Tibial artery (tissue), 4 donors: ENCODE results near the gene MAN1C1.
"Not testable (repeated sequence)": the region's sequence is repeated elsewhere in the genome, so short reads cannot be mapped to it uniquely, and the experiment has no call there.

ENCODE experiments used
- DNase-seq, 2 donors: peaks; one replicate each; pipeline ENCODE4 v3.0.0-alpha.2; 2019
- H3K27ac ChIP-seq, 2 donors: fragments of 200-600 bp; sonication (generic) in 1 of 2; 1 replicate in 1 of 2; 2 replicates in 1 of 2; pipeline ENCODE4 v1.5.1; 2018 to 2019; ENCODE audit warnings: mild to moderate bottlenecking in 1 of 2
- H3K27me3 ChIP-seq, 2 donors: fragments of 200-600 bp; sonication (generic) in 1 of 2; one replicate each; pipeline versions ENCODE4 v1.5.1 to v1.6.0; 2016 to 2019
- H3K36me3 ChIP-seq, 3 donors: fragments of 200-600 bp; sonication (generic) in 2 of 3; one replicate each; pipeline ENCODE4 v1.5.1; 2016 to 2019; ENCODE audit warnings: mild to moderate bottlenecking in 2 of 3
- H3K4me1 ChIP-seq, 4 donors: fragments of 200-600 bp; sonication (generic) in 2 of 4; 1 replicate in 3 of 4; 2 replicates in 1 of 4; pipeline ENCODE4 v1.5.1; 2016 to 2019
- H3K4me3 ChIP-seq, 2 donors: fragments of 200-600 bp; sonication (generic) in 1 of 2; 1 replicate in 1 of 2; 2 replicates in 1 of 2; pipeline ENCODE4 v1.5.1; 2018 to 2019; ENCODE audit warnings: mild to moderate bottlenecking in 2 of 2
- H3K9me3 ChIP-seq, 3 donors: fragments of 200-600 bp; sonication (generic) in 1 of 3; one replicate each; pipeline ENCODE4 v1.5.1; 2016 to 2019
- CTCF ChIP-seq, 2 experiments: fragments of 200-600 bp in 1 of 2; fragments of 450-650 bp in 1 of 2; IDR thresholded peaks; one replicate each; pipeline ENCODE4 v1.5.1; 2017 to 2019; ENCODE audit warnings: antibody characterized with exemption in 2 of 2, mild to moderate bottlenecking in 1 of 2, moderate library complexity in 1 of 2
- intact Hi-C: fragments of 100-400 bp; cut with DNase I; formaldehyde crosslinking; loops from one replicate; pipeline ENCODE4 v1.15.0; 2023; ENCODE audit warnings: low total_unique reads

MAN1C1 gene

GRCh38 chr1:25628741-25629421 is 12.3 kb downstream of the MAN1C1 start:
- Histone ChIP-seq H3K4me1 (no peaks in the 10 kb centered on the region), H3K36me3 (no peaks in the 10 kb centered on the region), H3K4me3 (no peak overlapping the region), H3K27ac (no peak overlapping the region), H3K27me3 (no peaks in the 10 kb centered on the region), H3K9me3 (no peaks in the 10 kb centered on the region)
- no peak for TF ChIP-seq CTCF (IDR thresholded peaks at IDR 0.05)
- intact Hi-C loops, result no loop called here
- no peak for DNase-seq

- DNase-seq, result no peak
- H3K4me3 ChIP-seq, result no peak overlapping the region
- H3K27me3 ChIP-seq, result no peaks in the 10 kb centered on the region
- no peaks in the 10 kb centered on the region for H3K4me1 ChIP-seq
- H3K9me3 ChIP-seq, result no peaks in the 10 kb centered on the region
- intact Hi-C loops, result no loop called here
- TF ChIP-seq CTCF (IDR thresholded peaks at IDR 0.05), result no peak
- H3K36me3 ChIP-seq, result no peaks in the 10 kb centered on the region
- no peak overlapping the region for H3K27ac ChIP-seq
These were observed 13.2 kb downstream of the MAN1C1 start for GRCh38 chr1:25629836-25630235.

- intact Hi-C loops, result no loop called here
- TF ChIP-seq CTCF (IDR thresholded peaks at IDR 0.05), result no peak
- Histone ChIP-seq H3K27me3 (no peaks in the 10 kb centered on the region), H3K36me3 (peaks cover 0 to 4% (median 0%) of the 10 kb centered on the region in 3 donors), H3K4me1 (no peaks in the 10 kb centered on the region), H3K4me3 (peak overlapping the region; percentile 6 to 29), H3K9me3 (no peaks in the 10 kb centered on the region), H3K27ac (no peak overlapping the region)
- DNase-seq, result no peak
These were observed 15.3 kb downstream of the MAN1C1 start for GRCh38 chr1:25631750-25632485.

- Histone ChIP-seq H3K27ac (no peak overlapping the region), H3K4me1 (no peaks in the 10 kb centered on the region), H3K36me3 (peaks cover 0 to 4% (median 0%) of the 10 kb centered on the region in 3 donors), H3K27me3 (no peaks in the 10 kb centered on the region), H3K4me3 (no peak overlapping the region), H3K9me3 (no peaks in the 10 kb centered on the region)
- intact Hi-C loops, result no loop called here
- no peak for DNase-seq
- no peak for TF ChIP-seq CTCF (IDR thresholded peaks at IDR 0.05)
These were observed 17.5 kb downstream of the MAN1C1 start for GRCh38 chr1:25634066-25634465.

- Histone ChIP-seq H3K27ac (no peak overlapping the region), H3K4me3 (no peak overlapping the region), H3K27me3 (no peaks in the 10 kb centered on the region), H3K36me3 (peaks cover 0 to 4% (median 0%) of the 10 kb centered on the region in 3 donors), H3K9me3 (no peaks in the 10 kb centered on the region), H3K4me1 (no peaks in the 10 kb centered on the region)
- no peak for TF ChIP-seq CTCF (IDR thresholded peaks at IDR 0.05)
- DNase-seq, result no peak
- intact Hi-C loops, result no loop called here
These were observed 18.3 kb downstream of the MAN1C1 start for GRCh38 chr1:25634896-25635295.

- intact Hi-C loops, DNase-seq, H3K4me1 ChIP-seq, H3K27ac ChIP-seq, H3K36me3 ChIP-seq, H3K9me3 ChIP-seq, H3K27me3 ChIP-seq, H3K4me3 ChIP-seq: not testable (repeated sequence)
These were observed 19.6 kb downstream of the MAN1C1 start for GRCh38 chr1:25636141-25636540.
